GM12873 (cell line): ENCODE measurements around the gene ACSL4.

Experiments
- CTCF ChIP-seq: IDR thresholded peaks from 2 replicates; pipeline ENCODE4 v1.5.1; 2012; ENCODE audit warnings: low read depth, mild to moderate bottlenecking, moderate library complexity, low read length, control low read depth; ENCODE audit not compliant: insufficient read depth; ENCODE audit errors: missing control alignments

Gene ACSL4

GRCh38 chrX:109728173-109728535 is 4.9 kb downstream of the ACSL4 start:
- no peak for TF ChIP-seq CTCF

GRCh38 chrX:109720947-109721346 is 12.1 kb downstream of the ACSL4 start:
- no peak for TF ChIP-seq CTCF

GRCh38 chrX:109719264-109719663 is 13.8 kb downstream of the ACSL4 start:
- TF ChIP-seq CTCF: no peak

GRCh38 chrX:109716431-109717028 is 16.5 kb downstream of the ACSL4 start:
- no peak for TF ChIP-seq CTCF

GRCh38 chrX:109714340-109714958 is 18.6 kb downstream of the ACSL4 start:
- TF ChIP-seq CTCF: no peak

- TF ChIP-seq CTCF: no peak
Measured at GRCh38 chrX:109710181-109710580, 22.9 kb downstream of the ACSL4 start.

- no peak for TF ChIP-seq CTCF
Measured at GRCh38 chrX:109709129-109709631, 23.9 kb downstream of the ACSL4 start.
